Neuronal stem cell (in vitro differentiated cells): ENCODE measurements around the gene FRS2. TPM values are rescaled to one million over a fixed set of nuclear protein-coding genes. Genes with fewer than 3 reads are reported as not detected.

Source experiments
- DNase-seq: peaks from one replicate; pipeline ENCODE4 v3.0.0-alpha.2; 2013; ENCODE audit warnings: low spot score
- H2AFZ ChIP-seq: one replicate; pipeline ENCODE4 v1.6.1; 2013; ENCODE audit warnings: mild to moderate bottlenecking, low read length, inconsistent platforms
- H2AK5ac ChIP-seq: 2 replicates; pipeline ENCODE4 v1.6.1; 2013; ENCODE audit warnings: low read depth, mild to moderate bottlenecking, inconsistent platforms, low read length, moderate library complexity, mixed read lengths
- H2BK120ac ChIP-seq: 2 replicates; pipeline ENCODE4 v1.6.1; 2013; ENCODE audit warnings: low read depth, mild to moderate bottlenecking, inconsistent platforms, low read length, moderate library complexity, mixed read lengths
- H2BK12ac ChIP-seq: one replicate; pipeline ENCODE4 v1.6.1; 2013; ENCODE audit warnings: low read length, inconsistent platforms
- H2BK15ac ChIP-seq: 2 replicates; pipeline ENCODE4 v1.6.1; 2013; ENCODE audit warnings: mild to moderate bottlenecking, low read length, inconsistent platforms, mixed read lengths
- H2BK5ac ChIP-seq: one replicate; pipeline ENCODE4 v1.6.1; 2013; ENCODE audit warnings: inconsistent platforms, mild to moderate bottlenecking, low read length, moderate library complexity
- H3K14ac ChIP-seq: one replicate; pipeline ENCODE4 v1.6.1; 2013; ENCODE audit warnings: low read length, inconsistent platforms
- H3K18ac ChIP-seq: 2 replicates; pipeline ENCODE4 v1.6.1; 2013; ENCODE audit warnings: low read length, inconsistent platforms
- H3K23ac ChIP-seq: 2 replicates; pipeline ENCODE4 v1.6.1; 2013; ENCODE audit warnings: low read depth, mild to moderate bottlenecking, mixed read lengths, low read length, inconsistent platforms; ENCODE audit not compliant: poor library complexity
- H3K27ac ChIP-seq: replicated peaks from 3 replicates; pipeline ENCODE4 v1.5.1; 2013; ENCODE audit warnings: low read length, inconsistent platforms
- H3K27me3 ChIP-seq, 3 experiments: 2 replicates each; pipeline ENCODE4 v1.6.1; 2013; ENCODE audit warnings: low read length in 3 of 3, mild to moderate bottlenecking in 2 of 3, inconsistent platforms in 1 of 3, low read depth in 1 of 3, mixed read lengths in 1 of 3, moderate library complexity in 1 of 3; ENCODE audit not compliant: control insufficient read depth in 3 of 3, insufficient read depth in 3 of 3
- H3K36me3 ChIP-seq, 2 donors: replicated peaks in 1 of 2; 2 replicates each; pipeline ENCODE4 v1.6.1; 2013; ENCODE audit warnings: low read length in 2 of 2; ENCODE audit not compliant: control insufficient read depth in 2 of 2, insufficient read depth in 2 of 2
- H3K4ac ChIP-seq: 2 replicates; pipeline ENCODE4 v1.6.1; 2013; ENCODE audit warnings: inconsistent platforms, mild to moderate bottlenecking, low read length, moderate library complexity
- H3K4me1 ChIP-seq, 2 donors: 1 replicate in 1 of 2; 2 replicates in 1 of 2; pipeline ENCODE4 v1.6.1; 2013; ENCODE audit warnings: low read length in 2 of 2, low read depth in 1 of 2; ENCODE audit not compliant: control insufficient read depth in 2 of 2, insufficient read depth in 1 of 2
- H3K4me2 ChIP-seq: one replicate; pipeline ENCODE4 v1.6.1; 2013; ENCODE audit warnings: mild to moderate bottlenecking, low read length, inconsistent platforms; ENCODE audit not compliant: insufficient read depth, poor library complexity, severe bottlenecking
- H3K4me3 ChIP-seq, 2 donors: 2 replicates each; pipeline ENCODE4 v1.5.1; 2013; ENCODE audit warnings: low read length in 2 of 2, mild to moderate bottlenecking in 2 of 2, inconsistent platforms in 1 of 2, moderate library complexity in 1 of 2
- H3K79me1 ChIP-seq: one replicate; pipeline ENCODE4 v1.6.1; 2013; ENCODE audit warnings: low read depth, mild to moderate bottlenecking, inconsistent platforms, low read length, moderate library complexity
- H3K9ac ChIP-seq: one replicate; pipeline ENCODE4 v1.6.1; 2013; ENCODE audit warnings: mild to moderate bottlenecking, low read depth, low read length, inconsistent platforms; ENCODE audit not compliant: poor library complexity
- H3K9me3 ChIP-seq, 2 donors: replicated peaks in 1 of 2; 2 replicates each; pipeline versions ENCODE3 to v1.6.1; 2013; ENCODE audit warnings: low read length in 2 of 2, mild to moderate bottlenecking in 2 of 2, inconsistent platforms in 1 of 2, low read depth in 1 of 2, mixed read lengths in 1 of 2, moderate library complexity in 1 of 2; ENCODE audit not compliant: control insufficient read depth in 2 of 2, insufficient read depth in 1 of 2
- H4K8ac ChIP-seq: one replicate; pipeline ENCODE4 v1.6.1; 2013; ENCODE audit warnings: low read depth, mild to moderate bottlenecking, inconsistent platforms, low read length, moderate library complexity
- H4K91ac ChIP-seq: one replicate; pipeline ENCODE4 v1.6.1; 2013; ENCODE audit warnings: low read length, low read depth, mild to moderate bottlenecking, inconsistent platforms; ENCODE audit not compliant: poor library complexity
- WGBS, 2 donors: extraction: QIAGEN DNeasy Blood & Tissue Kit; methylation state at CpG; one replicate each; pipeline ENCODE4 v1.1.7; 2013; ENCODE audit warnings: missing lambda C conversion rate in 2 of 2, mixed read lengths in 1 of 2; ENCODE audit not compliant: insufficient read length in 2 of 2, insufficient replicate concordance in 1 of 2; ENCODE audit errors: extremely low coverage in 2 of 2; 5-methylcytosine and 5-hydroxymethylcytosine counted together
- polyA plus RNA-seq, 2 experiments: library from polyadenylated mRNA; stranded (reverse); fragments of 200-250 nt; gene quantifications; one replicate each; pipeline ENCODE4 v1.2.3, GENCODE V29; 2013

Gene FRS2, protein sequence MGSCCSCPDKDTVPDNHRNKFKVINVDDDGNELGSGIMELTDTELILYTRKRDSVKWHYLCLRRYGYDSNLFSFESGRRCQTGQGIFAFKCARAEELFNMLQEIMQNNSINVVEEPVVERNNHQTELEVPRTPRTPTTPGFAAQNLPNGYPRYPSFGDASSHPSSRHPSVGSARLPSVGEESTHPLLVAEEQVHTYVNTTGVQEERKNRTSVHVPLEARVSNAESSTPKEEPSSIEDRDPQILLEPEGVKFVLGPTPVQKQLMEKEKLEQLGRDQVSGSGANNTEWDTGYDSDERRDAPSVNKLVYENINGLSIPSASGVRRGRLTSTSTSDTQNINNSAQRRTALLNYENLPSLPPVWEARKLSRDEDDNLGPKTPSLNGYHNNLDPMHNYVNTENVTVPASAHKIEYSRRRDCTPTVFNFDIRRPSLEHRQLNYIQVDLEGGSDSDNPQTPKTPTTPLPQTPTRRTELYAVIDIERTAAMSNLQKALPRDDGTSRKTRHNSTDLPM
- 19.7 TPM for polyA plus RNA-seq (2013, experiment 1 of 2)
- 21.9 TPM for polyA plus RNA-seq (2013, experiment 2 of 2)

DNA sequence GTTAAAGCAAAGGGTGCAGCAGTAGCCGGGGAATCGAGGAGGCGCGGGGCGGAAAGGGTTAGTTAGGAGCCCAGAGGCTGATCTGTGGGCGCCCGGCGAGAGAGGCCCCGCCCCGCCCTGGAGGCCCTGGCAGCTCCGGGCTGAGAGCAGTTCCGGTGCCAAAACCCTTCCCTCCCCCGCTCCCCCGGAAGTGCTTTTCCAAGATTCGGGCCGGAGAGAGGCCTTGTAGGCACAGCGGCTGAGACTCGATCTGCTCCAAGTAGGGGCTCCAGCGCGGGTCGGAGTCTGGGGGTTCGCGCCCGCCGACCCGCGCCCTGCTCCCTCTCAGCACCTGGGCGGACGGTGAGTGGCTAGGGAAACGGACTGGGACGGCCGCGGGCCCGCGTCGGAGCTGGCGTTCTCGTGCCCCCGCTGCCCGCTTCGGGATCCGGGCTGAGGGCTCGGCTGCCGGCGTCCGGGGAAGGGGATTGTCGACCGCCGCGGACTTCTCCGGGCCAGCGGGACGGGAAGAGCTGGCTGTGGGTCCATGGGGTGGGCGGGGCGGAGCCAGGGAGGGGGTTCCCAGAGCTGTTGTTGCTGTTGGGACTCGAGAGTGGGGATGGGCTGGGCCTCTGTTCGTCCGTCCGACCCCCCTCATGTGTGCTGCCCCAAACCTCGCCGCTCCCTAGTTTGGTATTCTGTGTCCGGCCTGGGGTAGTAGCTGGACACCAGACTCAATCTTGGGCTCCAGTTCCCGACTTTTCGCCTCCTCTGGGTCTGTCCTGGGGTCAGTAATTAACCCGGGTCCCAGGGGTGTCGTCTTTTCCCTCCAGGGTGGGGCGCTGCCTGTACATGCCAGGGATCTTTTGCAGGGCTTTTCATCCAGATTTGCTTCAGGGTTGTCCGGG, at the start of gene FRS2:
FRS2 (plus strand) TSS at position 200 of the 887 bp plus-strand sequence. CDS start 98,643 bp downstream, outside the sequence.
- Histone ChIP-seq H3K4me3 (peak within 1 kb of the TSS; percentile 64 to 100), H3K27me3 (no peaks in the 10 kb centered on the region), H3K23ac (peak within 1 kb of the TSS; percentile 99), H3K14ac (peak within 1 kb of the TSS; percentile 94), H3K4ac (peak within 1 kb of the TSS; percentile 95), H2AFZ (peak within 1 kb of the TSS; percentile 97), H3K9ac (peak within 1 kb of the TSS; percentile 98), H2BK12ac (peak within 1 kb of the TSS; percentile 41), H3K18ac (peak within 1 kb of the TSS; percentile 98), H4K8ac (no peak within 1 kb of the TSS), H3K79me1 (no peaks in the 10 kb centered on the region), H2BK15ac (peak within 1 kb of the TSS; percentile 75), H2BK120ac (peak within 1 kb of the TSS; percentile 19), H3K27ac (peak within 1 kb of the TSS; percentile 95), H2BK5ac (peak within 1 kb of the TSS; percentile 87), H2AK5ac (peak within 1 kb of the TSS; percentile 83), H3K36me3 (peaks cover 0 to 6% of the 10 kb centered on the region in 2 donors), H3K4me2 (peak within 1 kb of the TSS; percentile 54), H3K4me1 (peaks cover 9 to 10% of the 10 kb centered on the region in 2 donors), H3K9me3 (no peaks in the 10 kb centered on the region), H4K91ac (no peak within 1 kb of the TSS)
- peak; percentile 85 for DNase-seq
- WGBS, 2 donors = no CpG with 5 or more reads among the region's 68 CpGs

DNA sequence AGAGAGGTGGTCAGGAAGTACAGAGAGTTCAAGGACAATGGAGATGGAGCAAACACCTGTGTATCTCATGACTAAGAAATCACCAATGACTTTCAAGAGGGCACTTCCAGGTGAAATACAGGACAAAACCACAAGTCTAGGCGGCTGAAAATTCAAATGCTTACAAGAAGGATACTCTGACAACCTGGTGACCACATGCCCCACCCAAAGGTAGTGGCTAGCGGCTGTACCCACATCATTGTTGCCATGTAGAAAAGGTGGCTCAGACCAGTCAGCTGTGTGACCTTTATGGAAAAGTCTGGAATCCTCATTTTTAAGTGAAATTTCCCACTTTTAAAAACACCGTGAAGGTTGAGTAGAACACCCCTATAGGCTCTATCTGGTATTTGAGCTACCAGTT, 48.6 kb upstream of the FRS2 start:
- Histone ChIP-seq H3K18ac (no peak overlapping the region), H3K36me3 (no peaks in the 10 kb centered on the region), H3K4ac (no peak overlapping the region), H3K14ac (no peak overlapping the region), H2AFZ (no peak overlapping the region), H3K27ac (no peak overlapping the region), H2AK5ac (no peak overlapping the region), H4K91ac (no peak overlapping the region), H3K9ac (no peak overlapping the region), H2BK15ac (no peak overlapping the region), H3K79me1 (no peaks in the 10 kb centered on the region), H3K27me3 (no peaks in the 10 kb centered on the region), H2BK12ac (no peak overlapping the region), H3K9me3 (no peaks in the 10 kb centered on the region), H3K4me3 (no peak overlapping the region), H4K8ac (no peak overlapping the region), H2BK120ac (no peak overlapping the region), H2BK5ac (no peak overlapping the region), H3K4me2 (no peak overlapping the region), H3K4me1 (no peaks in the 10 kb centered on the region), H3K23ac (no peak overlapping the region)
- no peak for DNase-seq
- WGBS, 2 donors = no CpG with 5 or more reads among the region's 3 CpGs

DNA sequence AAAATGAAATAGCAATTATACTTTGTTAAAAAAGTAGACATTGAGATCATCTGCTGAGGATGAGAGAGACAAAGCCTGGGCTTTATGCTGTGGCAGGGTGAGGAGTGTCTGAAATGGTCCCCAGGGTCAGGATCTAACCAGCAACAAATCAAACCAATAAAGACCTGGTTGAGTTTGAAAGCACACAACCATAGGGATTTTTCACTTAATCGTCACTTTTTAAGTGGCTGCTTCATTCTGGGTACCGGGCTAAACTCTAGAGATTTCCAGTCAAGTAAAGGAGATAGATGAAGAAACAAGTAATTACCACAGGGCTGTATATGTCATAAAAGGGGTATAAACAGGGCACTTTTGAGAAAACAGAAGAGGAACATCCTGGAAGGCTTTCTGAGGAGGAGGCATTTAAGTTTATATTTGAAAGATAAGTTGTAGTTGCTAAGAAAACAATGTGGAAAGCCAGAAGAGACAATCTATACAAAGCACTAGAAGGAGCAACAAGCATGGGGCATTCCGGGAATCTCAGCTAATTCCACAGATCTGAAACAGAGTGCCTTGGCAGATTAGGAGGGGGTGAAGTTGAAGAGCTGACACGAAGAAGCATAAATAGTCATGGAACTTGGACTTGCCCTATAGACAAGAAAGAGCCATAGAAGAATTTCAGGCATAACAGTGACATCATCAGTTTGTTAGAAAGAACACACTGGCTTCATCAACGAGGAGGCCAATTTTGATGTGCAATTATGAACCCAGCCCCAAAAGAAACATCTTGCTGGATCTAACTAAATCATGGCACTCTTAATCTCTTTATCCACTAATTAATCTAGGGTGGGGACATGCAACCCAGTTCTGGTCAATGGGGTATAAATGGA, 46.9 kb upstream of the FRS2 start:
- Histone ChIP-seq H3K14ac (no peak overlapping the region), H2AK5ac (no peak overlapping the region)
- no CpG with 5 or more reads among the region's 5 CpGs for WGBS, 2 donors

More for the DNA sequence above, 46.9 kb upstream of the FRS2 start:
- no peak overlapping the region for H3K9ac ChIP-seq
- no peak for DNase-seq
- no peak overlapping the region for H2AFZ ChIP-seq
- H3K4me3 ChIP-seq = no peak overlapping the region
- no peaks in the 10 kb centered on the region for H3K36me3 ChIP-seq
- H3K9me3 ChIP-seq = no peaks in the 10 kb centered on the region
- H3K18ac ChIP-seq = no peak overlapping the region
- H2BK5ac ChIP-seq = no peak overlapping the region
- H3K4me2 ChIP-seq = no peak overlapping the region
- H2BK120ac ChIP-seq = no peak overlapping the region
- H2BK15ac ChIP-seq = no peak overlapping the region
- no peak overlapping the region for H2BK12ac ChIP-seq
- no peaks in the 10 kb centered on the region for H3K4me1 ChIP-seq
- H4K8ac ChIP-seq = no peak overlapping the region
- no peaks in the 10 kb centered on the region for H3K79me1 ChIP-seq
- H3K27ac ChIP-seq = no peak overlapping the region
- H3K23ac ChIP-seq = no peak overlapping the region
- no peaks in the 10 kb centered on the region for H3K27me3 ChIP-seq
- no peak overlapping the region for H3K4ac ChIP-seq
- no peak overlapping the region for H4K91ac ChIP-seq
